ENCODE results near the gene ST8SIA6.
"Not testable (repeated sequence)": the region's sequence is repeated elsewhere in the genome, so short reads cannot be mapped to it uniquely, and the experiment has no call there.

The ST8SIA6 gene

DNA sequence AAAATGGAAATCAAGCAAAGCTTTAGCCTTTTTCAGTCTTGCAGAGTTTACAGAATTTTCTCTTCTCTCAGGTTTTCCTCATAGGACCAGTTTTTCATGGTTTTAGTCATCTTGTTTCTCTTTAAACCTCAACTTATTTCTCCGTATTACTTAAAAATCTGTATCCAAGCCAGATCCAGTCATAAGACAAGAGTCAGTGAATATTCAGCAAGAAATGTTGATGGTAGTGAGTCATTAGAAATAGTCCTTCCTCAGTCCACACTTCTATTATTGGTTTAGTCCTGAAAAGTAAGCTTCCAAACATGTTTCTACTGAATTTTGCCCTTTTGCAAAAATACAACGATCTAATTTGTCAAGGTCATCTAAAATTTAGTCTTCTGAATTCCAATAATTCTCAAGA, 119.3 kb downstream of the ST8SIA6 start:
- TF ChIP-seq, protein P1, sequence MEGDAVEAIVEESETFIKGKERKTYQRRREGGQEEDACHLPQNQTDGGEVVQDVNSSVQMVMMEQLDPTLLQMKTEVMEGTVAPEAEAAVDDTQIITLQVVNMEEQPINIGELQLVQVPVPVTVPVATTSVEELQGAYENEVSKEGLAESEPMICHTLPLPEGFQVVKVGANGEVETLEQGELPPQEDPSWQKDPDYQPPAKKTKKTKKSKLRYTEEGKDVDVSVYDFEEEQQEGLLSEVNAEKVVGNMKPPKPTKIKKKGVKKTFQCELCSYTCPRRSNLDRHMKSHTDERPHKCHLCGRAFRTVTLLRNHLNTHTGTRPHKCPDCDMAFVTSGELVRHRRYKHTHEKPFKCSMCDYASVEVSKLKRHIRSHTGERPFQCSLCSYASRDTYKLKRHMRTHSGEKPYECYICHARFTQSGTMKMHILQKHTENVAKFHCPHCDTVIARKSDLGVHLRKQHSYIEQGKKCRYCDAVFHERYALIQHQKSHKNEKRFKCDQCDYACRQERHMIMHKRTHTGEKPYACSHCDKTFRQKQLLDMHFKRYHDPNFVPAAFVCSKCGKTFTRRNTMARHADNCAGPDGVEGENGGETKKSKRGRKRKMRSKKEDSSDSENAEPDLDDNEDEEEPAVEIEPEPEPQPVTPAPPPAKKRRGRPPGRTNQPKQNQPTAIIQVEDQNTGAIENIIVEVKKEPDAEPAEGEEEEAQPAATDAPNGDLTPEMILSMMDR (conservative IDR thresholded peaks at IDR 0.05; ENCODE audit: low read length) = no peak
- DNase-seq (ENCODE audit: low read depth) = peak; percentile 82
- no peak overlapping the region for H3K4me3 ChIP-seq (ENCODE audit: low read length)

GRCh38 chr10:17330501-17330900, 123.9 kb downstream of the ST8SIA6 start:
- no peak for DNase-seq (ENCODE audit: low read depth)
- TF ChIP-seq, protein P1 (conservative IDR thresholded peaks at IDR 0.05; ENCODE audit: low read length) = no peak
- H3K4me3 ChIP-seq (ENCODE audit: low read length) = no peak overlapping the region

- no peak for DNase-seq (ENCODE audit: low read depth)
- no peak overlapping the region for H3K4me3 ChIP-seq (ENCODE audit: low read length)
- TF ChIP-seq, protein P1 (conservative IDR thresholded peaks at IDR 0.05; ENCODE audit: low read length) = no peak
Measured at GRCh38 chr10:17326377-17326776, 128.0 kb downstream of the ST8SIA6 start.

DNA sequence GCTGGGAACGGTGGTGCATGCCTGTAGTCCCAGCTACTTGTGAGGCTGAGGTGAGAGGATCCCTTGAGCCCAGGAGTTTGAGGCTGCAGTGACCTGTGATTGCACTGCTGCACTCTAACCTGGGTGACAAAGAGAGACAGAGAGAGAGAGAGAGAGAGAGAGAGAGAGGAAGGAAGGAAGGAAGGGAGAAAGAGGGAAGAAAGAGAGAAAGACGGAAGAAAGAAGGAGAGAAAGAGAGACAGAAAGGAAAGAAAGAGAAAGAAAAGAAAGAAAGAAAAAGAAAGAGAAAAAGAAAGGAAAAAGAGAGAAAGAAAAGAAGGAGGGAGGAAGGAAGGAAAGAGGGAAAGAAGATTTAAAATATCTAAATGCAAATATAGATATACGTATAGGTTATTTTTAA, 132.4 kb downstream of the ST8SIA6 start:
- not testable (repeated sequence) for DNase-seq (ENCODE audit: low read depth); H3K4me3 ChIP-seq (ENCODE audit: low read length)

GRCh38 chr10:17316488-17317170, 137.8 kb downstream of the ST8SIA6 start:
- no peak overlapping the region for H3K4me3 ChIP-seq (ENCODE audit: low read length)
- TF ChIP-seq, protein P1 (conservative IDR thresholded peaks at IDR 0.05; ENCODE audit: low read length) = no peak

GRCh38 chr10:17309435-17309834, 145.0 kb downstream of the ST8SIA6 start:
- TF ChIP-seq, protein P1 (conservative IDR thresholded peaks at IDR 0.05; ENCODE audit: low read length) = no peak
- no peak overlapping the region for H3K4me3 ChIP-seq (ENCODE audit: low read length)
- no peak for DNase-seq (ENCODE audit: low read depth)

More at GRCh38 chr10:17316488-17317170, 137.8 kb downstream of the ST8SIA6 start:
- no peak for DNase-seq (ENCODE audit: low read depth)

GRCh38 chr10:17307123-17307522, 147.3 kb downstream of the ST8SIA6 start:
- H3K4me3 ChIP-seq (ENCODE audit: low read length) = no peak overlapping the region
- TF ChIP-seq, protein P1 (conservative IDR thresholded peaks at IDR 0.05; ENCODE audit: low read length) = no peak
- no peak for DNase-seq (ENCODE audit: low read depth)
